T1000 (cell line): ENCODE results near the gene ELOVL1.

Source experiments
- DNase-seq: peaks from one replicate; lab custom pipeline; 2025; ENCODE audit warnings: mixed read lengths; lab: John Stamatoyannopoulos, UW

Gene ELOVL1

GRCh38 chr1:43354936-43355335, 12.9 kb downstream of the ELOVL1 start:
- DNase-seq, result no peak

DNA sequence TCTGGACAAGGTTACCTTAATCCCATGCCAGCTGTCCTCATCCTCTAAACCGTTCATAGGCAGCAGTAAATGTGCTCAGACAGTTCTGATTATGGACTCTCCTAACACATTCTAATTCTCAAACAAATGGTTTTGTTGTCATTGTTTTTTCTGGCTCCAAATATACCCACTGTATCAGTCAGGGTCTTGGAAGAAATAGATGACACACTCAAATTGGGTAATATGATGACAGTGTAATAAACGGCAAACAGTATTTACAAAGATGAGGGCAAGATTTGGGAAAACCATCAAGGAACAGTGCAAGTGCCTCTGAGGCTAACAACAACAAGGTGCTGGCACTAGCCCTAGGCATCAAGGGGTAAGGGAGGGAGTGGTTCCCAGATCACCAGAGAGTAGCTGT, 13.3 kb downstream of the ELOVL1 start:
- no peak for DNase-seq

GRCh38 chr1:43352881-43353280, 14.9 kb downstream of the ELOVL1 start:
- DNase-seq, result no peak

DNA sequence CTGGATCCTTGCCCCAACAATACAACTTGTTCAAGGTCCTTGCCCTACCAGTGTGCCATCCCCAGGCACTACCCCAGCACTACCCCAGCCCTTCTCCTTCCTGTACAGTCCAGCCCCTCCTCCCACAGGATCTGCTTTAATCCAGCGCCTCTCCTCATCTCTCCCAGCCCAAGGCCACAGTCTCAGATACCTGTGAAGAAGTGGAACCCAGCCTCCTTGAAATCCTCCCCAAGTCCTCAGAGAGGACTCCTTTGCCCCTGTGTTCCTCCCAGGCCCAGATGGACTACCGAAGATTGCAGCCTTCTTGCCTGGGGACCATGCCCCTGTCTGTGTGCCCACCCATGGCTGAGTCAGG, 15.5 kb downstream of the ELOVL1 start:
- no peak for DNase-seq

- no peak for DNase-seq
These were observed 16.1 kb downstream of the ELOVL1 start for GRCh38 chr1:43351421-43352350.

GRCh38 chr1:43350976-43351375, 16.8 kb downstream of the ELOVL1 start:
- no peak for DNase-seq

- DNase-seq, result no peak
These were observed 18.1 kb downstream of the ELOVL1 start for GRCh38 chr1:43349594-43350306.

- DNase-seq, result peak; percentile 23
These were observed 18.8 kb downstream of the ELOVL1 start for GRCh38 chr1:43348809-43349593.

DNA sequence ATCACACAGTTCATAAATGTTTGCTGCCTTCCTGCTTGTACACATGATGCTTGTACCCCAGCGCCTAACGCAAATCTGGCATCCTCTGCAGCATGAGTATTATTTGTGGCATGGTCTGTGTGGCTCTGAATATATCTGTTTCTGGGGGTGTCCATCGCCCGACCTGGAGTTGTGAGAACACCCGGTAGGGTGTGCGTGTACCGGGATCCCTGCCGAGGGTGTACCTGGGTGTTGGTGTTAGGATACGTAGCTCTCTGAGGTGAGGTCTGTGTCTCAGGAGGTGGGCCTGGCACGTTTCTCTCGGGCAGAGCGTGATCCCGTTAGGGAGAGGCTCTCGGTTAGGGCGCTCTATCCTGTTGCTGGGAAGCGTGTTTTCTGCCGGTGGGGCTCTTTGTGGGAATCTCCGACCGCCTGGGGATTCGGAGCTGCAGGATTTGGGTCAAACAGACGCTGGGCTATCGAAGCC, 19.4 kb downstream of the ELOVL1 start:
- no peak for DNase-seq

- no peak for DNase-seq
These were observed 21.2 kb downstream of the ELOVL1 start for GRCh38 chr1:43346636-43347035.

- no peak for DNase-seq
These were observed 22.7 kb downstream of the ELOVL1 start for GRCh38 chr1:43345120-43345519.

DNA sequence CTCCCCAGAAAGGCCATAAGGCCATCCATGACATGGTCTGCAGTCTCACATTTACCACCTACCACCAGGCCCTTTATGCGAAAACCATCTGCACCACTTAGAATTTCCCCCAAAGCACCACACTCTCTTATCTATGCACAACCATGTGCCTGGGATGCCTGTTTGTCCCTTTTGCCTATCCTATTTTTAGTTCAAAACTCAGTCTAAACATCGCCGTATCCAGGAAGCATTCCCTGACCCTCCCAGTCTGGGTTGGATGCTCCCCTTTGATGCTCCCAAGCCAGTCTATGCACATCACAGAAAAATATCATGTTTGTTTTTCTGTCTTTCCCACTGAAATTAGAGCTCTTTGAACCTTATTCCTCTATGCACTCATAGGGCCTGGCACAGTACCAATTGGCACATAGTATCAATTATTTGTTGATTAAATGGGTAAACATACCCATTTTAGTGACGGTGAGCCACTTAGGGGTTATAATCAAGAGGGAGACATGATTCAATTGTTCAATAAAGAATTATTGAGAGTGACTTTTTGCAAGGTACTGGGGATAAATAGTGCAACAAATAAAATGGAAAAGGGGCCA, 23.5 kb downstream of the ELOVL1 start:
- DNase-seq, result no peak

GRCh38 chr1:43340559-43340958, 27.3 kb downstream of the ELOVL1 start:
- no peak for DNase-seq

DNA sequence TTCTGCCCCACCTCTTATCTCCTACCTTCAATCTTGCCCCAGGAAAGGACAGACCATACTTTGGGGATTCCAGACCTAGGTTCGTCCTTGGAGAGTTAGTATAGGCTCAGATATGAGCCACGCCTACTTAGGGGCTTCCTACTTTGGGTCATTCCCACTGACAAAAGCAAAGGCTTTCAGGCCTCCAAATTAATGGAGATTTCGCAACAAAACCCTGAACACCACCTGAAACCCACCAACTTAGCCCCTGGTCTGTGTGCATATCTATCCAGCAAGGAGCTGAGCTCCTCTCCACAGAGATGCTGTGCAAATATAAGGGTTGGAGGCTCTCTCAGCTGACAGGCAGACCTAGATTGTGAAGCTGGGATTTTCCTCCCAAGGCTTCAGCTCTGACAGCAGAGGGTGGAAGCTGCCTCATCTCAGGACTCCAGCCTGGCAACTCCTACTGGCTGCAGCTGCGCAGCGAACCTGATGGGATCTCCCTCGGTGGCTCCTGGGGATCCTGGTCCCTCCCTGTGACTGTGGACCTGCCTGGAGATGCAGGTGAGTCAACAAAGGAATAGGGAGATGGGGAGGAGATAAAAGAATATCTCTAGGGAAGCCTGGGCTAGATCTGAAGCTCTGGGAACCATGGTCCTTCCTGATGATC, 28.1 kb downstream of the ELOVL1 start:
- DNase-seq, result no peak

DNA sequence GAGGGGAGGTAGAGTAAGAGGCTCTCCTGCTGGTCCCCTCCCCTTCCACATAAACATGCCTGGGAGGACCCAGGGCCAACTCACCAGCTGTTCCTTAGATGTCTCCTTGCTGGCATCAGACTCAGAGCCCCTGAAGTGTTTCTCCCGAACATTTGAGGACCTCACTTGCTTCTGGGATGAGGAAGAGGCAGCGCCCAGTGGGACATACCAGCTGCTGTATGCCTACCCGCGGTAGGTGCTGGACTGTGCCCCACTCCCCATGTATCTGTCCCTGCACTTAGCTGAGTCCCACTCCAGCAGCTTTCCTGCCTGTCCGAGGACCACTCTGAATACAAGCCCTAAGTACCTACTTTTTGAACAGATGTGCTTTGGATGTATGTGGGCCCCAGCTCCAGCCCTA, 29.8 kb downstream of the ELOVL1 start:
- no peak for DNase-seq

DNA sequence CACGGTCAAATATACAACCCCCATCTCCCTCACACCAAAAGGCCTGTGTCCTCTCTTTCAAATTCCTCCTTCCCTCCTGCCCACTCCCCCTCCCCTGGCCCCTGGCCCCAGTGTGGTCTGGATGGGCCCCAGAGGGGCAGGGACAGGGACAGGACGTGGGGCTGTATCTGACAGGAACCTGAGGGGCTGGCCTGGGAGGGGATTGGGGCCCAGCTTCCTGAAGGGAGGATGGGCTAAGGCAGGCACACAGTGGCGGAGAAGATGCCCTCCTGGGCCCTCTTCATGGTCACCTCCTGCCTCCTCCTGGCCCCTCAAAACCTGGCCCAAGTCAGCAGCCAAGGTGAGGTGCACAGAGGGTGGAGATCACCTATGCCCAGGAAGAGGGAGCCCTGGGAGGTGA, 30.2 kb downstream of the ELOVL1 start, which contains the start of gene MPL:
TSS of gene MPL (plus strand) at position 231 of the 400 bp plus-strand sequence. CDS start at position 262, 31 bp downstream.
- DNase-seq, result no peak

- no peak for DNase-seq
These were observed 33.2 kb downstream of the ELOVL1 start for GRCh38 chr1:43334453-43335205.

DNA sequence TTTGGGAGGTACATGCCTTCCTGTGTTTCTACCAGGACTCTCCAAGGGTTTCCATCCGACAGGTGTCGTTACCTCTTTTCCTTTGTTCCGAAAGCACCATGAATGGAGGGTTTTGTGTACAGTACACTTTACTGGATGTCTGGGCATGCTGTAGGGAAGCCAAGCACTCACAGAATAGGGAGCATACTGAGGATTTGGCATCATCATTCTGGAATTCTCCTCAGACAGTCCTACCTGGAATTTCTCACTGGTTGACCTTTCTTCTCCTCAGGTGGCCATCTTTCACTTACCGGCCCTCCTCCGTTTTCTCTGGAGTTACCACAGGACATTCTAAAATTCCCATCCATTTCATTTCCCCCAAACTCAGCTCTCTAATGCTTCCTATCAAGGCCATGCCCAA, 36.1 kb downstream of the ELOVL1 start:
- no peak for DNase-seq

GRCh38 chr1:43329995-43330751, 37.6 kb downstream of the ELOVL1 start:
- peak; percentile 65 for DNase-seq
